ENCODE measurements around the gene SLC7A14.

SLC7A14 gene

DNA sequence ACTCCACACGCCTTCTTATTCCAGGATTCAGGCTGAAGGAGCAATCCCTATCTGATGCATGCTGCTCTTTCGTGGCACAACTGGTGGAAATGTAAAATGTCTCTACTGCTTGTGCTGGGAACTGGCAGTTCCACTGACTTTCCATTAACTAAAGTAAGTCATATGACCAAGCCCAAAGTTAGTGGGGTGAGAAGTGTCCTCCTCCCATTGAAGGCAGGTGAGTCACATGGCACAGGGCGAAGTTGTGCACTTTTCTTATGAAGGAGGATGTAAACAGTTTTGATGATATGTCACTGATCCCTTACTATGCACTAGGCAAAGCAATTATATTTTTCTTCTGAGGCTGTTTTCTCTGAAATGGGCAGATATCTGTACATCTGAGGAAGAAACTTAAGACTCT is 51.6 kb downstream of the SLC7A14 start:
- no peak for DNase-seq (ENCODE audit: low read depth in 2 of 2)

DNA sequence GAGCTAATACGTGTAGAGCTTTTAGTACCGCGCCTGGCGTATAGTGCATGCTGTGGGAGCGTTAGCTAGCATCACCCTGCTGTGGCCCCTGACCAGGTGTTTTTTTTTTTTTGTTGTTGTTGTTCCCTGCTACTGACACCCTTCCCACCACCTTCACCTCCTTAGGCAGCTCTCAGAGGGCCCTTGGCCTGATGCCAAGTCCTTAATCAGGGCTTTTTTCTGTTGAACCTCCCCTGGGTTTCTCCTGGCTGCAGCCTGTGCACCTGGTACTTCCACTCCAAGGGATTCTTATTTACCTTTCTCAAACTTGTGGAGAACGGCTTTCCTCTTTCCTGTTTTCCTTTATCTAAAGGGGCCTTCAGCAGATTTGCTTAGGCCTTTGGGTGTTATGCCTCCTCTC is 53.3 kb downstream of the SLC7A14 start:
- no peak for DNase-seq (ENCODE audit: low read depth in 2 of 2)

- no peak for DNase-seq (ENCODE audit: low read depth in 2 of 2)
Measured at GRCh38 chr3:170531657-170532335, 54.1 kb downstream of the SLC7A14 start.

DNA sequence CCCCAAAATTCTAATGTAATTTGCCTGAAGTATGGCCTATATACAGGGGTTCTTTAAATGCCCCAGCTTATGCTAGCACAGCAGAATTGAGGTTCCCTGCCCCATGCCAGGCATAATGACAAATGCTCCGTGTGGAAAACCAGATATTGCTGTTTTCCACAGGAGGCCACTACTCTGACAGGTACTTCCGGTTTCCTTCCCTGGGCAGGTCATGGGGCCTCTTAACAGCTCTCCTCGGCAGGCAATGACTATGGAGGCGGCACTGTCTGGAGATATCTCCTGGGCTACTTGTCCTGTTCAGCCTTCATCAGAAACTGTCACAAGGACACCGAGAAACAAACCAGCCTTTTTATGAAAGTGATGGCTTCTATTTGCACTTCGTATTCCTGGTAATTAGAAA is 54.8 kb downstream of the SLC7A14 start:
- no peak for DNase-seq (ENCODE audit: low read depth in 2 of 2)

GRCh38 chr3:170529912-170530311 is 56.0 kb downstream of the SLC7A14 start:
- DNase-seq (ENCODE audit: low read depth in 2 of 2) = no peak

DNA sequence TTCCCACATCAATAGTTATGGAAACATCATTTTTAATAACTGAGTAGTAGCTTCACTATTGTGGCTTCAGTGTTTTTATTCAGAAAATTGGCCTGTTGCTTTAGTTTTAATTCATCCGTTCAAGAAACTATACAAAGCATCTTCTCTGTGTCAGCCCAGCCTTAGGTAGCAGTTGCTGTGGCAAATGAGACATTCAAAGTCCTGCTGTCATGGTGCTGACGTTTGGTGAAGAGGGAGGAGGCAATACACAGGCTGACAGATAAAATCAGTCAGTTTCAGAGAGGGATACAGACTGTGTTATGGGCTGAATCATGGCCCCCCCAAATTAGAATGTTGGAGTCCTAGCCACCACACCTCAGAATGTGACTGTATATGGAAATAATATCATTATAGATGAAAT is 56.5 kb downstream of the SLC7A14 start:
- DNase-seq (ENCODE audit: low read depth in 2 of 2) = no peak

DNA sequence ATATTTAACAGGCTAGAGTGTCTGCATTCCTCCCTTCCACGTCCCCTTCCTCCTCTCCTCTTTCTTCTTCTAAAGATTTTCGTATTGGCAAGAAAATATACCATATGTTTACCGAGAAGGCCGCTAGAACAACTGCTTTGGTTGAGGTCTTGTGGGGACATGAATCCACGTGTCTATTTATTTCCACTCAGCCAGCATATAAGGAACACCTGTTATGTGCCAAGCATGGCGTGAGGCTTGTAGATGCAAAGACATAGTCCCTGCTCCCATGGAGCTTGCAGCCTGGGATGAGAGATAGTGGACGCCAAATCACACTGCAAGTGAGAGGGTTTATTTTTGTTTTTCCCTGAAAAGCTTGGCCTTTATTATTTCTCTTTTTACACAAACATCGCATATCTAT is 57.1 kb downstream of the SLC7A14 start:
- no peak for DNase-seq (ENCODE audit: low read depth in 2 of 2)

DNA sequence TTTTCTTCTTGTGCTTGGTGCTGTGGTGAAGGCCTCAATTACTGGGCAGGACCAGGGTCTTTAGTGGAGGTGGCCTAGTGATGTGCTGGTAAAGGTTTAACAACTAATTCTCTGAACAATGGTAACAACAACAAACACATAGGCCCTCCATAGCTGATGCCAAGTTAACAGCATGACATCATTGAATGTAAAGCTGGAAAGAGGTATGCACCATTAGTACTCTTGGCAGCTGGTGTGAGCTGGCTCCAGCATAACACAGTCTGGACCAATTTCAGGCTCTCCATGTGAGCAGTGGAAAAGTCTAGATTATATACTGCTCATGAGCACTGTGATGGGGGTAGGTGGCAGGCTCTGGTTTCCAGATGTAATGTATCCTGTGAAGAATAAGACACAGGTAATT is 61.8 kb downstream of the SLC7A14 start:
- DNase-seq (ENCODE audit: low read depth in 2 of 2) = no peak

DNA sequence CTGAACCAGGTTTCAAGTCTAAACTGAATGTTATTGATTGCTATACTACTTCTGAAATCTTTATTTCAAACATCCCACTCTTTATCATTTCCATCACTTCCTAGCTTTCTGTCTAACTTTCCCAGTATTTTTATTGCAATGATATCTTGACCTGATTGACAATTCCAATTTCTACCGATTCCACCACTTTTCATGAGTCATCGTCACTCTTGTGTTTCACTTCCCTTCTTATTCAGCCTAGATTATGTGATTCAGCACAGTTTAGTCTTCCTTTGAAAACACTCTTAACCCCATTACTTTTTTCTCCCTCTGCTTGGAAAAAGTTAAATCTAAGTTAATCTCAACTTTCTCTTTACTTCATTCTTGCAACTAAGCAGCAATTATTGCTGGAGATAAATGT is 62.6 kb downstream of the SLC7A14 start:
- DNase-seq (ENCODE audit: low read depth in 2 of 2) = no peak

GRCh38 chr3:170522201-170522600 is 63.7 kb downstream of the SLC7A14 start:
- no peak for DNase-seq (ENCODE audit: low read depth in 2 of 2)

DNA sequence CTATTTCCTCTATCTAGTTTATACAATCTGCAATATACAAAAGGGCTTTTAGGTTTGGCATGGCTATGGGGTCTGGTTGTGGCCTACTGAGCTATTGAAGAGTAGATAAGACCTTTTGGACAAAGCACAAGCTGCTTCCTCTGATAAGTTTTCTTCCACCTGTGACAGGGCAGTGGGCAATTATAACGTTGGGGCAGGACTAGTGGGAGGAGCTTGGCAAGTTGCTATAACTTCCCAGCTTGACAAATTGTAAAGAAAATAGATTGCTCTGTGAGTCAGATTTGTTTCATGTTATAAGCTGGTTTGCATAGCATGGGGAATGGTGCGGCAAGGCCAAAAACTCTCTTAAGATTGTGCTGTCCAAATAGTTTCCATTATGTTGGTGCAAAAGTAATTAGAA is 64.9 kb downstream of the SLC7A14 start:
- DNase-seq (ENCODE audit: low read depth in 2 of 2) = no peak

GRCh38 chr3:170517242-170517945 is 68.5 kb downstream of the SLC7A14 start:
- DNase-seq (ENCODE audit: low read depth in 2 of 2) = no peak

DNA sequence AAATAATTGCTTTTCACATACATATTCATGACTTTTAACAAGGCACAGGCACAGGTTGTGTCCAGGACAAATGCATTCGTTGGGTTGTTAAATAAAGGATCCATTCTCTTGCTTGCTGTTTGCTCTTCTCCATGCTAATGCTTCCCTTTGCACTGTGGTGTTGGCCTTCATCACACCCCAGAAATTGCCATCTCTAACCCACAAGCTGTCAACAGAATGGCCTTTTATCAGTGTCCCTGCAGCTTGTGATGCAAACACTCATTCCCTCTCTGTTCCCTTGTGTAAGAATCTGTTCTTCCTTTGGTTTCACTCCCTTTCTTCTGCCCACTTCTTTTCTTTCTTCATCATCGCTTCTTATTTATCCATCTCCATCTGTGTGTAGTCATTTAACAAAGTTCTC is 72.2 kb downstream of the SLC7A14 start:
- DNase-seq (ENCODE audit: low read depth in 2 of 2) = no peak

- no peak for DNase-seq (ENCODE audit: low read depth in 2 of 2)
Measured at GRCh38 chr3:170511371-170511770, 74.5 kb downstream of the SLC7A14 start.

DNA sequence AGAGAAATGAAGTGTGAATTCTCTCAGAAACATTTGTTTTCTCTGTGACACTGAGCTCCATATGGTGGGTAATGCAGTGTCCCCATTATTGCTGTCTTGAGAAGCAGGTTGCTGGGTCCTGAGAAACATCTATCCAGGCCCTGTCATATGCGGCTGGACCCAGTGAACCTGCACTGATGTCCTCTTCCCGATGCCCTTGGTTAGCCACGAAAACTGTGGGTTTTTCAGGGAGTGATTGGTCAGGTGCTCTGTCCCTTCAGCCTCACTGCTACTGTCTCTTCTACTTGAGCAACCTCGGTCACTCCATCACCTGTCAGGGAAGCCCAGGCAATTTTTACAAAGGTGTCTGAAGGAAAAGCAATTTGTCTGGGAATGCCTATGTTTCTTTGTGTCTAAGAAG is 77.0 kb downstream of the SLC7A14 start:
- DNase-seq (ENCODE audit: low read depth in 2 of 2) = no peak

DNA sequence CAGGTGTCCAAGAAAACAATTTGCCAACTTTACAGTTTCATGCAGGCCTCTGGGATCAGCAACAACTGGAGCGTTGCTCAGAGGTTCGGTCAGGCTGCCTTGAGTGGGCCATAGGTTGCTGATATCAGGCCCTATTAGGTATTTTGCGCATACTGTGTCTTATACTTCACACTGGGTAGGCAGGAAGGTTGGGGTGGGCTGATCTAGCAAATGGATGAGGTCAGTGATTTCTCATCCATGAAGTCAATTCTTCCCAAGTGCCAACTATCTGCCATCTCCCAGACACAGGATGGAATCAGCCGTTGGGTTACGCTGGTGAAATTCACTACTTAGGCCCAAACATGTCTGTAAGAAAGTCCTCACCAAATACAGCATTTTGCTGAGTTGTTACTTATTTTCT is 77.6 kb downstream of the SLC7A14 start:
- DNase-seq (ENCODE audit: low read depth in 2 of 2) = no peak

DNA sequence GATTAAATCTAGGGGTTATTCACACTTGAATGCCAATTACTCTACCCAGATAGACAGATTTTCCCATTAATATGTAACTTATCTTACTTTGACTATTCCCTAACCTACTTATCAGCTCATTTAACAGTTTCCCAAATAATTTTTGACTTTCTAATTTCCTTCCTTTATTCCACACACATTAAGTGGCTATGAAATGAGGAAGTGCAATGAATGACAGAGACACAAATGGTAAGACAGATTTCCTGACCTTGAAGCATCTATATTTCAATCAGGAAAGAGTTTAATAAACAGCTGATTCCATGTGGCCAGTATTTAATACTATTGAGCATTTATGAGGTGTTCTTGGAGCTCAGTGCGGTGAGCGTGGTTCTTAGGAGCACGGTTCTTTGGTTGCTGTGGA is 78.8 kb downstream of the SLC7A14 start:
- DNase-seq (ENCODE audit: low read depth in 2 of 2) = no peak

DNA sequence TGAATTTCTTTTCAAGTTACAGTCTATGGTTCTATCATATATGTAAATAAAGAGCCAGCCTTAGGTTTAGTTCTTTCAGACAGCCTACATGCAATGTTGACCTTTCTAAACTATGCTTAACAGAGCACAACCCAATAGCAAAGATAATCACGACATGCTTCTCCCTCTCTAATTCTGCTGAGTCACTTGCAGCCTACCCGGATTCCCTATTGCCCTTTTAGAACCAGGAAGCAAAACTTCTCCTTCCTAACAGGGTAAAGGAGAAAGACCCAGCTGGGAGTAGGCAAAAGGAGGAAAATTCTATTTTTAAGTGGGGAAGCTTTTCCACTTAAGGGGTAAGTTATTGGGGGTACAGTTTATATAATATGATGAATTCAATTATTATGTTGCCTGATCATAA is 79.3 kb downstream of the SLC7A14 start:
- DNase-seq (ENCODE audit: low read depth in 2 of 2) = no peak

DNA sequence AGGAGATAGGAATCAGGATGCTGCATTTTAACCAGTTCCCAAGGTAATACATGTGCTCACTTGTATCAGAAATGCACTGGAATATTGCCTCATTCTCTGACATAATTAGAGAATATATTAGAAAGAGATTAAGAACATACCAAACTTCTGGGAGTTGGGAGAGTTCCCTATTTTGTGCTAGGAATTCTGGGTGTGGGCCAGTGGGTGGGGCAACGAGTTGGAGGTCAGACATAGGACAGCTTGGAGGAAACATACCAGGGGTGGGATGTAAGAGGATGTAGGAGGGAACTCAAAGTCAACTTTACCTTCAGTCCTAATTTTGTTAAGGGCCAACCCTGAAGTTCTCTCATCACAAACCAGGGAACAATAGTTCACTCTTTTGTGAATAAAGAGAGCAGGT is 83.6 kb downstream of the SLC7A14 start:
- no peak for DNase-seq (ENCODE audit: low read depth in 2 of 2)

DNA sequence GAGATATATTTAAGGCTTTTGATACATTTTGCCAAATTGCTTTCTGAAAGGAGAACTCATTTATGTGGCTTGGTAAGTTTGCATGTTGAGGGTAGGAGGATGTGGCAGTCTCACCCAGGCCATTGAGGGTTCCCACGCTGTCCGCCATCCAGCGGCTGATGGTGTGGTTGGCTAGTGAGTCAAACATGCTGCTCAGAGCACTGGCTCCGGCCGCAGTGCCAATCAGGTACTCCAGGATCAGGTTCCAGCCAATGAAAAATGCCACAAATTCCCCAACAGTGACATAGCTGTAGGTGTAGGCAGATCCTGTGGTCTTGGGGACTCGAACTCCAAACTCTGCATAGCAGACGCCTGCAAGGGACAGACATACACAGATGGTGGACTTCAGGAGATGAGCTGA is 84.9 kb downstream of the SLC7A14 start:
- no peak for DNase-seq (ENCODE audit: low read depth in 2 of 2)

- DNase-seq (ENCODE audit: low read depth in 2 of 2) = no peak
Measured at GRCh38 chr3:170500462-170500861, 85.4 kb downstream of the SLC7A14 start.

DNA sequence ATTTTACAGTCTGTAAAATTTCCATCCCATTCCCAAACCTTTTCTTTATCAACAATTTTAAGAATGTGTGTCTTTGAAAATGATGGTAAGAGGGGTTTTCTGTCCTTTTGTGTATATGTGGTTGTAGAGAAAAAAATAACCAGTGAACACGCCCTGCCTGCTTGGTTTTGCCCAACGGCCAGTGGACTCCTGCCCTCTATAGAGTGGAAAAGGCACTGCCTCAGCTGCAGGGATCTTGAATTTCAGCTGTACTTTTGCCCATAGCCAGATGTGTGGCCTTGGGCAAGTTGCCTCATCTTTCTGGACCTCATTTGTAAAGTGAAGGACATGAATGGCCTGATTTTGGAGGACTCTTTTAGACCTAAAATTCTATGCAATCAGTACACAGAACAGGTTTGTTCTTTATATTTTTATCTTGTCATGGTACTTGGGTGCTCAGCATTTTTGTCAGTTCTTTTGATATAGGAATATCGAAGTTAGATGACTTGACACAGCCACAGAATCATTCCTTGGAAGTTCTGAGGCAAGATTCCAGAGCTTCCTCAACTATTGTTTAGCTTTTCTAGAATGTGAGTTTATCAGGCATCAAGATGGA is 86.2 kb downstream of the SLC7A14 start:
- no peak for DNase-seq (ENCODE audit: low read depth in 2 of 2)

All from activated CD8-positive, alpha-beta memory T cell treated with anti-CD3 and anti-CD28 coated beads for 4 hours (primary cell).